ENCODE data around the gene PCGF5. TPM values are rescaled to one million over a fixed set of nuclear protein-coding genes. Genes with fewer than 3 reads are reported as not detected.

PCGF5 gene
- total and polyA plus RNA-seq, 2 experiments from 2014 or later = 7.7 to 8.7 TPM

GRCh38 chr10:91328320-91328984, 108.0 kb downstream of the PCGF5 start:
- H3K4me2 ChIP-seq = no peak overlapping the region
- no peaks in the 10 kb centered on the region for H3K9me2 ChIP-seq (ENCODE audit: insufficient read depth)
- Mint-ChIP-seq H3K4me1 (no peaks in the 10 kb centered on the region), H3K9me3 (peaks cover 38% of the 10 kb centered on the region), H3K4me3 (no peak overlapping the region), H3K36me3 (ENCODE audit: low read depth) (peaks cover 18% of the 10 kb centered on the region), H3K27ac (no peak overlapping the region), H3K27me3 (ENCODE audit: insufficient read depth, low read depth, poor library complexity) (peaks cover 2% of the 10 kb centered on the region)
- no peak for DNase-seq (ENCODE audit: low spot score)
- no peaks in the 10 kb centered on the region for H4K20me1 ChIP-seq (replicated peaks; ENCODE audit: insufficient read depth)
- no peak for ATAC-seq
- H3K27ac ChIP-seq (ENCODE audit: low read depth) = no peak overlapping the region
- no peaks in the 10 kb centered on the region for H3F3A ChIP-seq (replicated peaks; ENCODE audit: low read depth)
- H3K4me1 ChIP-seq (ENCODE audit: insufficient read depth) = no peaks in the 10 kb centered on the region
- no peaks in the 10 kb centered on the region for H3K27me3 ChIP-seq (ENCODE audit: insufficient read depth)
- no peak overlapping the region for H3K4me3 ChIP-seq
- no peaks in the 10 kb centered on the region for H3K36me3 ChIP-seq (ENCODE audit: insufficient read depth)
- TF ChIP-seq CREB1 (CRISPR knock-in tag; IDR thresholded peaks at IDR 0.05; ENCODE audit: low read depth) (no peak), STAT1 (IDR thresholded peaks at IDR 0.05; ENCODE audit: unreplicated experiment) (no peak), JUNB (IDR thresholded peaks at IDR 0.05; ENCODE audit: unreplicated experiment) (no peak), EZH2 (IDR thresholded peaks at IDR 0.05; ENCODE audit: low read depth, unreplicated experiment) (no peak), ZNF331 (CRISPR knock-in tag; IDR thresholded peaks at IDR 0.05; ENCODE audit: low read depth) (no peak), ETS1 (IDR thresholded peaks at IDR 0.05) (no peak), CTCF (conservative IDR thresholded peaks at IDR 0.05; ENCODE audit: low read depth in 2 of 2) (no peak), REST (IDR thresholded peaks at IDR 0.05; ENCODE audit: unreplicated experiment) (no peak), NANOG (IDR thresholded peaks at IDR 0.05; ENCODE audit: borderline replicate concordance) (no peak), ZNF462 (CRISPR knock-in tag; IDR thresholded peaks at IDR 0.05) (no peak)
- H2AFZ ChIP-seq = no peak overlapping the region
- H3K79me2 ChIP-seq (replicated peaks; ENCODE audit: insufficient read depth) = no peaks in the 10 kb centered on the region

Data from GM23338 (cell line).